Measurements from ENCODE around the gene MITF. TPM values are rescaled to one million over a fixed set of nuclear protein-coding genes. Genes with fewer than 3 reads are reported as not detected.

MITF gene
- total RNA-seq, 2 donors from 2014 or later = 1.8 to 3.0 TPM

DNA sequence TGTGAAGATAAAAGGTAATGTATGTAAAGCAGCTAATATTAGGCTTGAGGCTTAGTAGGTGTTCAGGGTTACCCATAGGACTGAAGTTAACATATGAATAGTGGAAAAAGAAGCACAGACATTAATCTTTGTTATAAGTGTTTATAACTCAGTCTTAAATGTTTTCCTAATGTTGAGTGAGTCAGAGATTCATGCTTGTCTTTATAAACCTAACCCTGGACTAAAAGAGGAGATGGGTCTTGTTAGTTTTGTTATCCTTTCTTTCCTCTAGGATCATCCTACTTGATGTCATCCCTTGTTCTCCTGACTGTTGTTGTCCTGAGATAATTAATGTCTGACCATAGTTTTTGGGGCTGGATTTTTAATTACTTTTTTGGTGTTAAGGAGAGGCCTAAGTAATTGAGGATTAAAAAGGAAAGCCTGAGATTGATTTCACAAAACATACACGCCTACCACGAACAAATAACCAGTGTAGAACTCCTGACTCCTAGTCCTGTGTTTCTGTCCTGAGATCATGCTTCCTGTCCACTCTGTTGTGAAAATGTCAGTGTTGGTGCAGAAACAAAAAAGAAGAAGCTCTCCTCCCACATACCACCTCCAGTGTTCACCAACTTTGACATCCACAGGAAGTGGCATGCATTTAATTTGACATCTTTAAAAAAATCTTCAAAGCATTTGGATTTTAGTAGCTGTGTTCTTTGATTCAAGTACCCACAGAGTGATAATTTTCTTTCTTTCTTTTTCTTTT is 8.4 kb downstream of the MITF start:
- Mint-ChIP-seq H3K27me3 (ENCODE audit: insufficient read depth) (peaks cover 2% of the 10 kb centered on the region), H3K27ac (no peak overlapping the region), H3K4me1 (no peaks in the 10 kb centered on the region), H3K4me3 (no peak overlapping the region), H3K9me3 (peaks cover 7% of the 10 kb centered on the region), H3K36me3 (ENCODE audit: low read depth) (no peaks in the 10 kb centered on the region)
- H3K27me3 ChIP-seq (ENCODE audit: control insufficient read depth, insufficient read depth, low read length, poor library complexity, severe bottlenecking) = peaks cover 13% of the 10 kb centered on the region
- no peaks in the 10 kb centered on the region for H3K4me1 ChIP-seq (ENCODE audit: control insufficient read depth, insufficient read depth, low read length)
- H3K9me3 ChIP-seq (ENCODE audit: control insufficient read depth, low read length) = peaks cover 7% of the 10 kb centered on the region
- TF ChIP-seq CTCF (conservative IDR thresholded peaks at IDR 0.05) = no peak
- H3K27ac ChIP-seq (ENCODE audit: low read depth, low read length) = no peak overlapping the region
- no peaks in the 10 kb centered on the region for H3K36me3 ChIP-seq (ENCODE audit: control insufficient read depth, insufficient read depth, low read length)
- H3K9ac ChIP-seq (ENCODE audit: extremely low read depth, low read length, poor library complexity, severe bottlenecking) = no peak overlapping the region
- 92% methylated on average over 2 of the region's 2 CpGs; no CpG with 5 or more reads in 1 of the 2 experiments for WGBS, 2 experiments (ENCODE audit: insufficient coverage in 1 of 2, insufficient read length in 1 of 2)
- H3K4me3 ChIP-seq (ENCODE audit: low read length) = no peak overlapping the region
- DNase-seq = no peak

- WGBS, 2 experiments (ENCODE audit: insufficient coverage in 1 of 2, insufficient read length in 1 of 2) = 83 to 100% methylated on average over 1 to 2 of the region's 2 CpGs
- no peaks in the 10 kb centered on the region for H3K36me3 Mint-ChIP-seq (ENCODE audit: low read depth)
These were observed 9.2 kb downstream of the MITF start for GRCh38 chr3:69748503-69748902.

GRCh38 chr3:69749461-69749860 is 10.2 kb downstream of the MITF start:
- Mint-ChIP-seq H3K9me3 (peaks cover 20% of the 10 kb centered on the region), H3K4me1 (no peaks in the 10 kb centered on the region), H3K27me3 (ENCODE audit: insufficient read depth) (peaks cover 2% of the 10 kb centered on the region), H3K27ac (no peak overlapping the region), H3K36me3 (ENCODE audit: low read depth) (no peaks in the 10 kb centered on the region), H3K4me3 (no peak overlapping the region)
- no peak for TF ChIP-seq CTCF (conservative IDR thresholded peaks at IDR 0.05)
- no peak overlapping the region for H3K4me3 ChIP-seq (ENCODE audit: low read length)
- no peak overlapping the region for H3K27ac ChIP-seq (ENCODE audit: low read depth, low read length)
- H3K36me3 ChIP-seq (ENCODE audit: control insufficient read depth, insufficient read depth, low read length) = no peaks in the 10 kb centered on the region
- 98% methylated on average over 3 of the region's 3 CpGs; no CpG with 5 or more reads in 1 of the 2 experiments for WGBS, 2 experiments (ENCODE audit: insufficient coverage in 1 of 2, insufficient read length in 1 of 2)
- H3K9ac ChIP-seq (ENCODE audit: extremely low read depth, low read length, poor library complexity, severe bottlenecking) = no peak overlapping the region
- no peak for DNase-seq
- peaks cover 16% of the 10 kb centered on the region for H3K9me3 ChIP-seq (ENCODE audit: control insufficient read depth, low read length)
- H3K27me3 ChIP-seq (ENCODE audit: control insufficient read depth, insufficient read depth, low read length, poor library complexity, severe bottlenecking) = no peaks in the 10 kb centered on the region
- H3K4me1 ChIP-seq (ENCODE audit: control insufficient read depth, insufficient read depth, low read length) = no peaks in the 10 kb centered on the region

More at GRCh38 chr3:69748503-69748902, 9.2 kb downstream of the MITF start:
- Histone ChIP-seq H3K9me3 (ENCODE audit: control insufficient read depth, low read length) (peaks cover 15% of the 10 kb centered on the region), H3K9ac (ENCODE audit: extremely low read depth, low read length, poor library complexity, severe bottlenecking) (no peak overlapping the region), H3K4me1 (ENCODE audit: control insufficient read depth, insufficient read depth, low read length) (no peaks in the 10 kb centered on the region), H3K4me3 (ENCODE audit: low read length) (no peak overlapping the region), H3K36me3 (ENCODE audit: control insufficient read depth, insufficient read depth, low read length) (no peaks in the 10 kb centered on the region), H3K27me3 (ENCODE audit: control insufficient read depth, insufficient read depth, low read length, poor library complexity, severe bottlenecking) (peaks cover 7% of the 10 kb centered on the region), H3K27ac (ENCODE audit: low read depth, low read length) (no peak overlapping the region)
- no peak overlapping the region for H3K4me3 Mint-ChIP-seq
- no peak for DNase-seq
- peaks cover 15% of the 10 kb centered on the region for H3K9me3 Mint-ChIP-seq
- no peak overlapping the region for H3K27ac Mint-ChIP-seq
- peaks cover 2% of the 10 kb centered on the region for H3K27me3 Mint-ChIP-seq (ENCODE audit: insufficient read depth)
- no peaks in the 10 kb centered on the region for H3K4me1 Mint-ChIP-seq
- TF ChIP-seq CTCF (conservative IDR thresholded peaks at IDR 0.05) = no peak
